Measurements from ENCODE around the gene RABAC1. TPM values are rescaled to one million over a fixed set of nuclear protein-coding genes. Genes with fewer than 3 reads are reported as not detected.

RABAC1 gene
- total RNA-seq, 2 experiments from 2014 or later, result 171 to 191 TPM

DNA sequence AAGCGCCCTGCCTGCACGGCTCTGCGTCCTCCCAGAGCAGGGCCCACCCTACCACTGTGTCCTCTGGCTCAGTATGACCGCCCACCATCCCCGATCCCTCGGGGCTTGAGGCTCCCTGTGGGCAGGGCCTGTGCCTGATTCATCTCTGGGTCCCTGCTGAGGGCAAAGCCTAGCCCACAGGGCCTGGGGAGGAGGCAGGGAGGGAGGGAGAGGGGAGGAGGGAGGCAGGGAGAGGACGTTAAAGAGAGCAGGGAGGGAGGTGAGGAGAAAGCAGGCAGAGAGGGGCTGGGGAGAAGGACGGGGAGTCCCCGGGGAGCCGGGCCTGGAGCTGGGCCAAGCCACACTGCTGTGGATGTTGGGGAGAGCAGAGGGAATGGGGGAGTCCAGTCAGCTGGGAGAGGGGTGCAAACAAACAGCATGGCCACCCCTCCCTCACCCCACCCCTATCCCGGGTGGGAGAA lies 26.8 kb downstream of the RABAC1 start:
- DNase-seq (ENCODE audit: low spot score), result no peak
- Histone ChIP-seq H3K79me2 (ENCODE audit: insufficient read depth, low read depth, low read length) (no peaks in the 10 kb centered on the region), H3K36me3 (ENCODE audit: insufficient read depth, low read length) (no peaks in the 10 kb centered on the region), H2AFZ (ENCODE audit: low read length) (no peak overlapping the region), H3K27ac (ENCODE audit: low read depth, low read length, poor library complexity, severe bottlenecking) (no peak overlapping the region), H4K20me1 (ENCODE audit: insufficient read depth, low read length) (no peaks in the 10 kb centered on the region), H3K4me3 (ENCODE audit: low read depth, low read length, poor library complexity, severe bottlenecking) (no peak overlapping the region), H3K9me2 (ENCODE audit: insufficient read depth, low read length) (no peaks in the 10 kb centered on the region), H3K9me3 (ENCODE audit: low read length) (no peaks in the 10 kb centered on the region), H3K4me2 (ENCODE audit: low read length) (no peak overlapping the region), H3K4me1 (ENCODE audit: insufficient read depth, low read length, poor library complexity, severe bottlenecking) (peaks cover 91% of the 10 kb centered on the region)
- no TSS peak for BruUV-seq (replicated peaks)
- TF ChIP-seq, protein P1, sequence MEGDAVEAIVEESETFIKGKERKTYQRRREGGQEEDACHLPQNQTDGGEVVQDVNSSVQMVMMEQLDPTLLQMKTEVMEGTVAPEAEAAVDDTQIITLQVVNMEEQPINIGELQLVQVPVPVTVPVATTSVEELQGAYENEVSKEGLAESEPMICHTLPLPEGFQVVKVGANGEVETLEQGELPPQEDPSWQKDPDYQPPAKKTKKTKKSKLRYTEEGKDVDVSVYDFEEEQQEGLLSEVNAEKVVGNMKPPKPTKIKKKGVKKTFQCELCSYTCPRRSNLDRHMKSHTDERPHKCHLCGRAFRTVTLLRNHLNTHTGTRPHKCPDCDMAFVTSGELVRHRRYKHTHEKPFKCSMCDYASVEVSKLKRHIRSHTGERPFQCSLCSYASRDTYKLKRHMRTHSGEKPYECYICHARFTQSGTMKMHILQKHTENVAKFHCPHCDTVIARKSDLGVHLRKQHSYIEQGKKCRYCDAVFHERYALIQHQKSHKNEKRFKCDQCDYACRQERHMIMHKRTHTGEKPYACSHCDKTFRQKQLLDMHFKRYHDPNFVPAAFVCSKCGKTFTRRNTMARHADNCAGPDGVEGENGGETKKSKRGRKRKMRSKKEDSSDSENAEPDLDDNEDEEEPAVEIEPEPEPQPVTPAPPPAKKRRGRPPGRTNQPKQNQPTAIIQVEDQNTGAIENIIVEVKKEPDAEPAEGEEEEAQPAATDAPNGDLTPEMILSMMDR (conservative IDR thresholded peaks at IDR 0.05; ENCODE audit: low read length), result no peak
- TF ChIP-seq EZH2phosphoT487 (IDR thresholded peaks at IDR 0.05; ENCODE audit: borderline replicate concordance, low read depth, low read length), result no peak
- POLR2A ChIA-PET, result no interaction called here
- CTCF ChIA-PET (ENCODE audit: unreplicated experiment), result interaction anchor here (1.1 kb wide), 1 partner anchor 14 kb away, joined by 6 read pairs; no protein-coding TSS in a partner anchor
- intact Hi-C loops (cut with micrococcal nuclease; ENCODE audit: unreplicated experiment), result no loop called here

DNA sequence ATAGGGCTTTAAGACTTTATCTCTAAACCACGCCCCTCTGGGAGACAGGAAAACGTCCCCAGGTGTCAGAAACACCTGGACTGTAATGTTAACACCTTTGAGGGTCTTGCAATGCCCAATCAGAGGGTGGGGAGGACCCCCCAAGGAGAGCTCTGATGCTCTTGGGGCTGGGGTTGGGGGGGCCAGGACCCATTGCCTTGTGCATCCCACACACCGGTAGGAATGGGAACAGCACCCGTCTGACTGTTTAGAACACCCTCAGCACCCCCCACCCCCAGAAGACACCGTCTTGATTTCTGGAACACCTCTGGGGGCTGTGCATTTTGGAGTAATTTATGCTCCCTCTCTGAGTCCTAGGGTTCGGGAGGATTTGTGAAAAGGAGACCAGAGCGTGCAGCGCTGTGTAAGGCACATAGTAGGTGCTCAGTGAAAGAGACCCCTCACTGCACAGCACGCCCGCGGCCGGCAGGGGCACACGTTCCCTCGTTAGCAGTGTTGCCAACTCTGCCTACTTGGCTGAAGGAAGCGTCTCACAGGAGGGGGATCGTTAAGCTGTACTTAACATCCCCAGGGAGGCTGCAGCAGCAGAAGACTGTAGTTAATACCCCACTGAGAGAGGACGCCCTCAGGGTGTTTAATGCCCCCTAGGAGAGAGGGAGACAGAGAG lies 28.1 kb downstream of the RABAC1 start:
- Histone ChIP-seq H3K4me2 (ENCODE audit: low read length) (peak overlapping the region; percentile 98), H3K4me3 (ENCODE audit: low read depth, low read length, poor library complexity, severe bottlenecking) (peak overlapping the region; percentile 72), H3K36me3 (ENCODE audit: insufficient read depth, low read length) (no peaks in the 10 kb centered on the region), H4K20me1 (ENCODE audit: insufficient read depth, low read length) (no peaks in the 10 kb centered on the region), H3K79me2 (ENCODE audit: insufficient read depth, low read depth, low read length) (no peaks in the 10 kb centered on the region), H2AFZ (ENCODE audit: low read length) (no peak overlapping the region), H3K9me3 (ENCODE audit: low read length) (no peaks in the 10 kb centered on the region), H3K4me1 (ENCODE audit: insufficient read depth, low read length, poor library complexity, severe bottlenecking) (peaks cover 83% of the 10 kb centered on the region), H3K9me2 (ENCODE audit: insufficient read depth, low read length) (no peaks in the 10 kb centered on the region), H3K27ac (ENCODE audit: low read depth, low read length, poor library complexity, severe bottlenecking) (peak overlapping the region; percentile 56)
- POLR2A ChIA-PET, result interaction anchor here (2.7 kb wide), 1 partner anchor 15 kb away, joined by 13 read pairs; no protein-coding TSS in a partner anchor
- TF ChIP-seq, protein P1 (conservative IDR thresholded peaks at IDR 0.05; ENCODE audit: low read length), result peak; percentile 69
- no peak for TF ChIP-seq EZH2phosphoT487 (IDR thresholded peaks at IDR 0.05; ENCODE audit: borderline replicate concordance, low read depth, low read length)
- CTCF ChIA-PET (ENCODE audit: unreplicated experiment), result interaction anchor here (0.9 to 1.1 kb wide), 2 partner anchors 14 to 15 kb away, joined by 3 to 6 read pairs; no protein-coding TSS in a partner anchor
- peak; percentile 58 for DNase-seq (ENCODE audit: low spot score)
- intact Hi-C loops (cut with micrococcal nuclease; ENCODE audit: unreplicated experiment), result no loop called here
- no TSS peak for BruUV-seq (replicated peaks)

DNA sequence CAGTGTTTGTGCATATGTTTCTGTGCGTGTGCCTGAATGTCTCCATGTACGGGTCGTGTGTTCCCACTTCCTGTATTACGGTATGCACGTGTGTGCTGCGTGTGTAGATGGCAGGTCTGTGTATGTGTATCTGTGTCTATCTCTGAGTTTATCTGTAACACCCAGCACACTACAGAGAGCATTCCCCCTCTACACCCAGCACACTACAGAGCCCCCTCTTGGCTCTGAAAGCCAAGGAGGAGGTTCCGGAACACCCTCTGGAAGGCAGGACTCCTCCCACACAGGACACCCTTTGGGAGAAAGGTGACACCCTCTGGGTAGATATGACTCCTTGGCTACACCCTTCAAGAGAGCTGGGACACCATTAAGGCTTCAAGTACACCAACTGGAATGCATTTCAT lies 28.8 kb downstream of the RABAC1 start:
- peak overlapping the region; percentile 72 for H3K4me3 ChIP-seq (ENCODE audit: low read depth, low read length, poor library complexity, severe bottlenecking)
- ChIA-PET CTCF (ENCODE audit: unreplicated experiment) (no interaction called here), POLR2A (interaction anchor here (2.7 kb wide), 1 partner anchor 16 kb away, joined by 13 read pairs; no protein-coding TSS in a partner anchor)
- BruUV-seq (replicated peaks), result no TSS peak
- no peaks in the 10 kb centered on the region for H3K36me3 ChIP-seq (ENCODE audit: insufficient read depth, low read length)
- peak overlapping the region; percentile 34; the same call in 1 of the 2 replicates for H2AFZ ChIP-seq (ENCODE audit: low read length)
- H3K4me2 ChIP-seq (ENCODE audit: low read length), result peak overlapping the region; percentile 98
- intact Hi-C loops (cut with micrococcal nuclease; ENCODE audit: unreplicated experiment), result no loop called here
- no peaks in the 10 kb centered on the region for H3K79me2 ChIP-seq (ENCODE audit: insufficient read depth, low read depth, low read length)
- no peaks in the 10 kb centered on the region for H4K20me1 ChIP-seq (ENCODE audit: insufficient read depth, low read length)
- DNase-seq (ENCODE audit: low spot score), result no peak
- H3K9me2 ChIP-seq (ENCODE audit: insufficient read depth, low read length), result no peaks in the 10 kb centered on the region
- peaks cover 75% of the 10 kb centered on the region for H3K4me1 ChIP-seq (ENCODE audit: insufficient read depth, low read length, poor library complexity, severe bottlenecking)
- peak overlapping the region; percentile 56 for H3K27ac ChIP-seq (ENCODE audit: low read depth, low read length, poor library complexity, severe bottlenecking)
- H3K9me3 ChIP-seq (ENCODE audit: low read length), result no peaks in the 10 kb centered on the region
- TF ChIP-seq EZH2phosphoT487 (IDR thresholded peaks at IDR 0.05; ENCODE audit: borderline replicate concordance, low read depth, low read length), result no peak
- TF ChIP-seq, protein P1 (conservative IDR thresholded peaks at IDR 0.05; ENCODE audit: low read length), result no peak

Data from OCI-LY7 (cell line).